Thoracic aorta (tissue), 2 donors: Measurements from ENCODE around the gene GNAS. TPM values are rescaled to one million over a fixed set of nuclear protein-coding genes. Genes with fewer than 3 reads are reported as not detected.

Experiments used
- ATAC-seq: fragments of 150-250 bp; one replicate; pipeline ENCODE4 v1.8.0; 2017; ENCODE audit warnings: low read depth; ENCODE audit not compliant: insufficient number of reproducible peaks, low FRiP score
- DNase-seq: peaks from one replicate; pipeline ENCODE4 v3.0.0-alpha.2; 2020; ENCODE audit warnings: low spot score
- H3K27ac ChIP-seq, 2 donors: fragments of 200-600 bp; sonication (generic); 1 replicate in 1 of 2; 2 replicates in 1 of 2; pipeline ENCODE4 v1.5.1; 2016; ENCODE audit warnings: mild to moderate bottlenecking in 2 of 2, moderate library complexity in 2 of 2
- H3K27me3 ChIP-seq: fragments of 200-600 bp; sonication (generic); replicated peaks from 2 replicates; pipeline ENCODE4 v1.6.0; 2016; ENCODE audit warnings: mild to moderate bottlenecking; ENCODE audit not compliant: insufficient read depth
- H3K36me3 ChIP-seq: fragments of 200-600 bp; sonication (generic); one replicate; pipeline ENCODE4 v1.5.1; 2016
- H3K4me1 ChIP-seq, 2 donors: fragments of 200-600 bp; sonication (generic); 1 replicate in 1 of 2; 2 replicates in 1 of 2; pipeline versions ENCODE4 v1.5.1 to v1.6.0; 2016; ENCODE audit warnings: low read depth in 2 of 2, mild to moderate bottlenecking in 1 of 2; ENCODE audit not compliant: control insufficient read depth in 1 of 2
- H3K4me3 ChIP-seq: fragments of 200-600 bp; sonication (generic); 2 replicates; pipeline ENCODE4 v1.5.1; 2016; ENCODE audit warnings: mild to moderate bottlenecking
- H3K9me3 ChIP-seq: fragments of 200-600 bp; sonication (generic); 2 replicates; pipeline ENCODE4 v1.5.1; 2016
- total RNA-seq, 2 donors: library from RNA; depleted of rRNA; stranded (reverse); fragments of >200 nt; gene quantifications; one replicate each; pipeline versions ENCODE4 v1.1.0 to v1.2.3, GENCODE V29; 2016
- TF ChIP-seq, protein P1 (sequence below): fragments of 200-600 bp; sonication (generic); IDR thresholded peaks from one replicate; pipeline ENCODE4 v1.5.1; 2019; ENCODE audit warnings: antibody characterized with exemption

Gene GNAS
- total RNA-seq, 2 donors from 2014 or later, result 742 to 943 TPM

GRCh38 chr20:58950603-58951002 is 98.1 kb downstream of the GNAS start:
- no peaks in the 10 kb centered on the region for H3K27me3 ChIP-seq
- TF ChIP-seq, protein P1, sequence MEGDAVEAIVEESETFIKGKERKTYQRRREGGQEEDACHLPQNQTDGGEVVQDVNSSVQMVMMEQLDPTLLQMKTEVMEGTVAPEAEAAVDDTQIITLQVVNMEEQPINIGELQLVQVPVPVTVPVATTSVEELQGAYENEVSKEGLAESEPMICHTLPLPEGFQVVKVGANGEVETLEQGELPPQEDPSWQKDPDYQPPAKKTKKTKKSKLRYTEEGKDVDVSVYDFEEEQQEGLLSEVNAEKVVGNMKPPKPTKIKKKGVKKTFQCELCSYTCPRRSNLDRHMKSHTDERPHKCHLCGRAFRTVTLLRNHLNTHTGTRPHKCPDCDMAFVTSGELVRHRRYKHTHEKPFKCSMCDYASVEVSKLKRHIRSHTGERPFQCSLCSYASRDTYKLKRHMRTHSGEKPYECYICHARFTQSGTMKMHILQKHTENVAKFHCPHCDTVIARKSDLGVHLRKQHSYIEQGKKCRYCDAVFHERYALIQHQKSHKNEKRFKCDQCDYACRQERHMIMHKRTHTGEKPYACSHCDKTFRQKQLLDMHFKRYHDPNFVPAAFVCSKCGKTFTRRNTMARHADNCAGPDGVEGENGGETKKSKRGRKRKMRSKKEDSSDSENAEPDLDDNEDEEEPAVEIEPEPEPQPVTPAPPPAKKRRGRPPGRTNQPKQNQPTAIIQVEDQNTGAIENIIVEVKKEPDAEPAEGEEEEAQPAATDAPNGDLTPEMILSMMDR, result no peak
- ATAC-seq (no peak), DNase-seq (no peak)
- H3K4me3 ChIP-seq, result no peak overlapping the region
- H3K36me3 ChIP-seq, result no peaks in the 10 kb centered on the region
- H3K9me3 ChIP-seq, result no peaks in the 10 kb centered on the region
- no peak overlapping the region for H3K27ac ChIP-seq
- no peaks in the 10 kb centered on the region for H3K4me1 ChIP-seq

DNA sequence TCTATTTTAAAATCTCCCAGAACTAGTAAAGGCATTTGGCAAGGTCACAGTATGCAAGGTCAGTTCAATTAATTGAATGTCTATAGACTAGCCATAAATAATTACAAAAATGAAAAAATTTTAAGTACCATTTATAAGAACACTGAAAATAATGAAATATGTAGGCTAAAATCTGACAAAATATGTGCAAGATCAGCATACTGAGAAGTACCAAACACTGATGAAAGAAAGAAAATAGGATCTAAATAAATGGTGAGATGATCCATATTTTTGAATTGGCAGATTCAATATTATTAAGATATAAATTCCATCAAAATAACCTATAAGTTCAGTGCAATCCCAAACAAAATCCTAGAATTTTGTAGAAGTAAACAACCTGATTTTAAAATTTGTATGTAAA is 100.5 kb downstream of the GNAS start:
- Histone ChIP-seq H3K27ac (no peak overlapping the region), H3K4me1 (no peaks in the 10 kb centered on the region), H3K9me3 (no peaks in the 10 kb centered on the region), H3K4me3 (no peak overlapping the region), H3K27me3 (no peaks in the 10 kb centered on the region), H3K36me3 (no peaks in the 10 kb centered on the region)
- TF ChIP-seq, protein P1, result no peak
- no peak for ATAC-seq
- no peak for DNase-seq

- DNase-seq, result no peak
- Histone ChIP-seq H3K9me3 (no peaks in the 10 kb centered on the region), H3K36me3 (no peaks in the 10 kb centered on the region), H3K27me3 (no peaks in the 10 kb centered on the region), H3K4me3 (no peak overlapping the region), H3K27ac (no peak overlapping the region), H3K4me1 (no peaks in the 10 kb centered on the region)
- TF ChIP-seq, protein P1, result no peak
- no peak for ATAC-seq
Observed at GRCh38 chr20:58956078-58956477, 103.6 kb downstream of the GNAS start.

DNA sequence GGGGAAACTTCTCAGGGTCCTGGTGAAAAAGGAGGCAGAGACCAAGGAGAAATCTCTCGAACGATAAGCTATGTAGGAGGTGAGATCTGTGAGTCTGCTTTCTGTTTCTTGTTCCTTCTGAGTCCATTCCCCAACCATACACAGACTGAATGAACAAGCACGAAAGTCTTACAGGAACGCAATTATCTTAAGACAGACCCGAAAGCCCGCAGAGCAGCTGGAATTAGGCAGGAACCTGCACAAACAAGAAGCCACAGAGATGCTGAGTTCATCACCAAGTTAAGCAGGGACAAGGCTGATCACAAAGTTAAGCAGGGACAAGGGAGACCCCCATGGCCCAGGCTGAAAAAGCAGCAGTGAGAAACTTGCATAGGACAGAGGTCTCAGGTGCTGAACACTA is 107.1 kb downstream of the GNAS start:
- H3K27me3 ChIP-seq, result no peaks in the 10 kb centered on the region
- TF ChIP-seq, protein P1, result no peak
- no peaks in the 10 kb centered on the region for H3K4me1 ChIP-seq
- no peak overlapping the region for H3K4me3 ChIP-seq
- no peaks in the 10 kb centered on the region for H3K9me3 ChIP-seq
- H3K27ac ChIP-seq, result no peak overlapping the region
- no peaks in the 10 kb centered on the region for H3K36me3 ChIP-seq
- no peak for DNase-seq
- ATAC-seq, result no peak

Other genes starting within 250 kb of the GNAS start
- gene STX16, start 201.4 kb upstream of the GNAS start, total RNA-seq, result 100 to 1,000 TPM in 1 of 2 donors, 10 to 100 TPM in 1; 66.3 to 109 TPM
- gene NPEPL1, start 159.9 kb upstream of the GNAS start, total RNA-seq, result 10 to 100 TPM; 47.1 to 59.4 TPM
- under 1 TPM; 0.21 to 0.81 TPM for gene GNAS-AS1, start 1.8 kb upstream of the GNAS start, total RNA-seq
- gene NELFCD, start 128.5 kb downstream of the GNAS start, total RNA-seq, result 10 to 100 TPM; 50.9 to 52.6 TPM
- gene CTSZ, start 154.5 kb downstream of the GNAS start, total RNA-seq, result 100 to 1,000 TPM; 242 to 436 TPM
- gene TUBB1, start 166.7 kb downstream of the GNAS start, total RNA-seq, result under 1 TPM in 1 of 2 donors, not detected in 1; 0.54 TPM
- 10 to 100 TPM; 16.8 to 21.1 TPM for gene ATP5F1E, start 179.6 kb downstream of the GNAS start, total RNA-seq
- 10 to 100 TPM; 25.5 to 30.5 TPM for gene PRELID3B, start 190.1 kb downstream of the GNAS start, total RNA-seq